Mesendoderm (in vitro differentiated cells): Measurements from ENCODE around the gene ITPR2.

Source experiments
- DNase-seq: peaks from one replicate; pipeline ENCODE4 v3.0.0; 2013
- H2AK5ac ChIP-seq: 2 replicates; pipeline ENCODE4 v1.6.1; 2013; ENCODE audit warnings: low read length, inconsistent platforms
- H2BK120ac ChIP-seq: 2 replicates; pipeline ENCODE4 v1.6.1; 2013; ENCODE audit warnings: low read depth, mild to moderate bottlenecking, low read length, moderate library complexity, mixed read lengths
- H2BK15ac ChIP-seq: replicated peaks from 2 replicates; pipeline ENCODE4 v1.6.1; 2013; ENCODE audit warnings: low read depth, mild to moderate bottlenecking, moderate library complexity
- H2BK5ac ChIP-seq: 2 replicates; pipeline ENCODE4 v1.6.1; 2013; ENCODE audit warnings: low read length, inconsistent platforms
- H3K18ac ChIP-seq: 2 replicates; pipeline ENCODE4 v1.6.1; 2013; ENCODE audit warnings: mild to moderate bottlenecking, low read length, mixed read lengths
- H3K23ac ChIP-seq: one replicate; pipeline ENCODE4 v1.6.1; 2013; ENCODE audit warnings: low read length
- H3K27ac ChIP-seq: 2 replicates; pipeline ENCODE4 v1.5.1; 2013; ENCODE audit warnings: low read depth, mild to moderate bottlenecking, inconsistent platforms, low read length, moderate library complexity
- H3K27me3 ChIP-seq: 2 replicates; pipeline ENCODE4 v1.6.1; 2013; ENCODE audit warnings: low read length, control low read depth, mild to moderate bottlenecking, inconsistent platforms; ENCODE audit not compliant: insufficient read depth, poor library complexity
- H3K36me3 ChIP-seq: 2 replicates; pipeline ENCODE4 v1.6.1; 2013; ENCODE audit warnings: low read length, inconsistent platforms; ENCODE audit not compliant: control insufficient read depth, insufficient read depth
- H3K4ac ChIP-seq: one replicate; pipeline ENCODE4 v1.6.1; 2013; ENCODE audit warnings: low read depth, mild to moderate bottlenecking, low read length, moderate library complexity
- H3K4me1 ChIP-seq: 2 replicates; pipeline ENCODE4 v1.6.1; 2013; ENCODE audit warnings: low read depth, low read length, inconsistent platforms; ENCODE audit not compliant: control insufficient read depth
- H3K4me2 ChIP-seq: 2 replicates; pipeline ENCODE4 v1.6.1; 2013; ENCODE audit warnings: low read length
- H3K4me3 ChIP-seq: 2 replicates; pipeline ENCODE4 v1.5.1; 2013; ENCODE audit warnings: mild to moderate bottlenecking, low read length
- H3K56ac ChIP-seq: one replicate; pipeline ENCODE4 v1.6.1; 2013; ENCODE audit warnings: low read length
- H3K79me1 ChIP-seq: 2 replicates; pipeline ENCODE4 v1.6.1; 2013; ENCODE audit warnings: low read length, inconsistent platforms
- H3K79me2 ChIP-seq: 2 replicates; pipeline ENCODE4 v1.6.1; 2013; ENCODE audit warnings: mild to moderate bottlenecking, low read length; ENCODE audit not compliant: control insufficient read depth, insufficient read depth
- H3K9ac ChIP-seq: 2 replicates; pipeline ENCODE4 v1.6.1; 2013; ENCODE audit warnings: low read length, inconsistent platforms
- H4K5ac ChIP-seq: one replicate; pipeline ENCODE4 v1.6.1; 2013; ENCODE audit warnings: low read length
- H4K8ac ChIP-seq: one replicate; pipeline ENCODE4 v1.6.1; 2013; ENCODE audit warnings: low read depth, mild to moderate bottlenecking, control low read depth, low read length, moderate library complexity
- WGBS: extraction: QIAGEN DNeasy Blood & Tissue Kit; methylation state at CpG from one replicate; pipeline ENCODE4 v1.1.7; 2013; ENCODE audit warnings: low lambda C conversion rate, missing lambda C conversion rate; ENCODE audit not compliant: insufficient coverage; ENCODE audit errors: extremely low coverage; 5-methylcytosine and 5-hydroxymethylcytosine counted together

Gene ITPR2

GRCh38 chr12:26830783-26831551 lies 2.0 kb downstream of the ITPR2 start:
- H2AK5ac ChIP-seq: no peak overlapping the region
- H3K36me3 ChIP-seq: no peaks in the 10 kb centered on the region
- no peak overlapping the region for H3K23ac ChIP-seq
- H4K8ac ChIP-seq: no peak overlapping the region
- H3K56ac ChIP-seq: peak overlapping the region; percentile 65
- H3K27ac ChIP-seq: no peak overlapping the region
- H4K5ac ChIP-seq: no peak overlapping the region
- no peak overlapping the region for H3K4me3 ChIP-seq
- no CpG with 5 or more reads among the region's 13 CpGs for WGBS
- H2BK15ac ChIP-seq: no peak overlapping the region
- H2BK5ac ChIP-seq: no peak overlapping the region
- H3K18ac ChIP-seq: no peak overlapping the region
- no peak overlapping the region for H2BK120ac ChIP-seq
- peaks cover 15% of the 10 kb centered on the region for H3K79me2 ChIP-seq
- H3K4ac ChIP-seq: no peak overlapping the region
- no peak overlapping the region for H3K9ac ChIP-seq
- peak; percentile 36 for DNase-seq
- H3K4me2 ChIP-seq: peak overlapping the region; percentile 0
- H3K4me1 ChIP-seq: peaks cover 1% of the 10 kb centered on the region
- peaks cover 4% of the 10 kb centered on the region for H3K79me1 ChIP-seq
- H3K27me3 ChIP-seq: no peaks in the 10 kb centered on the region

- no peak overlapping the region for H2BK120ac ChIP-seq
- no peak overlapping the region for H2AK5ac ChIP-seq
- no peak for DNase-seq
- no peak overlapping the region for H3K4ac ChIP-seq
- H3K27ac ChIP-seq: no peak overlapping the region
- no peaks in the 10 kb centered on the region for H3K36me3 ChIP-seq
- no peak overlapping the region for H3K4me2 ChIP-seq
- H3K56ac ChIP-seq: no peak overlapping the region
- H3K4me1 ChIP-seq: peaks cover 1% of the 10 kb centered on the region
- no peak overlapping the region for H3K23ac ChIP-seq
- H3K79me1 ChIP-seq: peaks cover 4% of the 10 kb centered on the region
- H2BK15ac ChIP-seq: no peak overlapping the region
- no peak overlapping the region for H3K9ac ChIP-seq
- H3K18ac ChIP-seq: no peak overlapping the region
- H2BK5ac ChIP-seq: no peak overlapping the region
- no peak overlapping the region for H4K8ac ChIP-seq
- H4K5ac ChIP-seq: no peak overlapping the region
- WGBS: no CpG with 5 or more reads among the region's 1 CpG
- H3K79me2 ChIP-seq: peaks cover 15% of the 10 kb centered on the region
- H3K4me3 ChIP-seq: no peak overlapping the region
- H3K27me3 ChIP-seq: no peaks in the 10 kb centered on the region
Observed at GRCh38 chr12:26830363-26830762, 2.6 kb downstream of the ITPR2 start.

- Histone ChIP-seq H2BK120ac (no peak overlapping the region), H3K4ac (no peak overlapping the region), H3K79me1 (peaks cover 4% of the 10 kb centered on the region), H4K8ac (no peak overlapping the region), H3K4me2 (no peak overlapping the region), H3K79me2 (peaks cover 15% of the 10 kb centered on the region), H3K27ac (no peak overlapping the region), H2BK5ac (no peak overlapping the region), H3K56ac (no peak overlapping the region), H2BK15ac (no peak overlapping the region), H4K5ac (no peak overlapping the region), H3K18ac (no peak overlapping the region), H3K23ac (no peak overlapping the region), H3K4me3 (no peak overlapping the region), H2AK5ac (no peak overlapping the region), H3K27me3 (no peaks in the 10 kb centered on the region), H3K36me3 (no peaks in the 10 kb centered on the region), H3K9ac (no peak overlapping the region), H3K4me1 (peaks cover 1% of the 10 kb centered on the region)
- DNase-seq: no peak
- no CpG with 5 or more reads among the region's 7 CpGs for WGBS
Observed at GRCh38 chr12:26828280-26829073, 4.5 kb downstream of the ITPR2 start.

- peaks cover 15% of the 10 kb centered on the region for H3K79me2 ChIP-seq
- no peak overlapping the region for H4K8ac ChIP-seq
- no peak overlapping the region for H3K4me3 ChIP-seq
- H3K4ac ChIP-seq: no peak overlapping the region
- H3K18ac ChIP-seq: no peak overlapping the region
- H3K27me3 ChIP-seq: no peaks in the 10 kb centered on the region
- no peaks in the 10 kb centered on the region for H3K36me3 ChIP-seq
- no peak for DNase-seq
- H4K5ac ChIP-seq: no peak overlapping the region
- no CpG with 5 or more reads among the region's 5 CpGs for WGBS
- no peak overlapping the region for H2BK120ac ChIP-seq
- H3K4me2 ChIP-seq: no peak overlapping the region
- no peak overlapping the region for H2BK15ac ChIP-seq
- no peak overlapping the region for H3K56ac ChIP-seq
- H3K4me1 ChIP-seq: peaks cover 1% of the 10 kb centered on the region
- H3K9ac ChIP-seq: no peak overlapping the region
- H3K27ac ChIP-seq: no peak overlapping the region
- no peak overlapping the region for H2AK5ac ChIP-seq
- no peak overlapping the region for H2BK5ac ChIP-seq
- peaks cover 4% of the 10 kb centered on the region for H3K79me1 ChIP-seq
- no peak overlapping the region for H3K23ac ChIP-seq
Observed at GRCh38 chr12:26826437-26826836, 6.6 kb downstream of the ITPR2 start.

GRCh38 chr12:26825459-26826016 lies 7.5 kb downstream of the ITPR2 start:
- Histone ChIP-seq H3K27ac (no peak overlapping the region), H3K79me2 (peaks cover 12% of the 10 kb centered on the region), H3K4me1 (no peaks in the 10 kb centered on the region), H3K23ac (no peak overlapping the region), H2BK5ac (no peak overlapping the region), H2BK120ac (no peak overlapping the region), H3K18ac (no peak overlapping the region), H2AK5ac (no peak overlapping the region), H3K9ac (no peak overlapping the region), H3K27me3 (no peaks in the 10 kb centered on the region), H3K79me1 (peaks cover 1% of the 10 kb centered on the region), H3K4me3 (no peak overlapping the region), H4K8ac (no peak overlapping the region), H3K4ac (no peak overlapping the region), H4K5ac (no peak overlapping the region), H3K36me3 (no peaks in the 10 kb centered on the region), H3K56ac (no peak overlapping the region), H2BK15ac (no peak overlapping the region), H3K4me2 (no peak overlapping the region)
- DNase-seq: no peak
- WGBS: no CpG with 5 or more reads among the region's 1 CpG
